Measurements from ENCODE around the gene HLA-DPA1. TPM values are rescaled to one million over a fixed set of nuclear protein-coding genes. Genes with fewer than 3 reads are reported as not detected.
"Not testable (repeated sequence)": the region's sequence is repeated elsewhere in the genome, so short reads cannot be mapped to it uniquely, and the experiment has no call there.

HLA-DPA1 gene
- total and polyA plus RNA-seq, 3 experiments from 2014 or later: 69.8 to 156 (median 71.7) TPM

DNA sequence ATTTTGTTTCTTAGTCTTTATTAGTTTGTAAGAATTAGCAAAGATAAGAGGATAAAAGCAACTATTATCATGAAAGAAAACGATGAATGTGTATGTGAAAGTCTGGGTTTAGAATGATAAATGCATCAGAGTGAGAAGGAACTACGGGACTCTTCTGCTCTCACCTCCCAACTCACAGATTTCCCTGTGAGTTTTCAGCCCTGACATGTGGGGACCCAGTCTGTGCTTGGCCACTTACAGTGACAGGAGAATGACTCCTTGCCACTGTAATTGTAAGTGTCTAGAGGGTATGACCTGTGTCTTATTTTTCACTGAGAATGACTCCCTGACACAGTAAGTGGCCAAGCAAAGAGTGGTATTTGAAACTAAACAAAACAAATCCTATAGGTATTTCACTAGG, 2.5 kb downstream of the HLA-DPA1 start:
- no peaks in the 10 kb centered on the region for H3K27me3 ChIP-seq (ENCODE audit: insufficient read depth, low read length, poor library complexity, severe bottlenecking)
- H3K4me3 ChIP-seq (ENCODE audit: low read length): no peak overlapping the region
- DNase-seq: no peak
- H3K36me3 ChIP-seq (ENCODE audit: insufficient read depth, low read length): peaks cover 9% of the 10 kb centered on the region
- Mint-ChIP-seq H3K4me1 (peaks cover 43 to 61% (median 60%) of the 10 kb centered on the region in 3 donors), H3K4me3 (peak overlapping the region in 6 of 7 donors; percentile 86 to 100 (median 97)), H3K27ac (peak overlapping the region in 4 of 8 donors; percentile 19 to 71 (median 54)), H3K27me3 (peaks cover 0 to 1% of the 10 kb centered on the region in 2 donors), H3K9me3 (peaks cover 0 to 15% (median 0%) of the 10 kb centered on the region in 5 donors), H3K36me3 (peaks cover 28 to 48% (median 29%) of the 10 kb centered on the region in 3 donors)
- no peaks in the 10 kb centered on the region for H3K9me3 ChIP-seq (ENCODE audit: low read length)
- CTCF ChIA-PET: no interaction called here
- POLR2A ChIA-PET: no interaction called here
- H3K4me1 ChIP-seq (ENCODE audit: insufficient read depth, low read length): peaks cover 31% of the 10 kb centered on the region
- no peak overlapping the region for H3K27ac ChIP-seq (ENCODE audit: low read depth, low read length)

GRCh38 chr6:33069021-33069738, 4.3 kb downstream of the HLA-DPA1 start:
- Histone ChIP-seq H3K4me1 (ENCODE audit: insufficient read depth, low read length) (peaks cover 24% of the 10 kb centered on the region), H3K27me3 (ENCODE audit: insufficient read depth, low read length, poor library complexity, severe bottlenecking) (no peaks in the 10 kb centered on the region), H3K9me3 (ENCODE audit: low read length) (no peaks in the 10 kb centered on the region), H3K27ac (ENCODE audit: low read depth, low read length) (no peak overlapping the region), H3K4me3 (ENCODE audit: low read length) (no peak overlapping the region), H3K36me3 (ENCODE audit: insufficient read depth, low read length) (peaks cover 9% of the 10 kb centered on the region)
- CTCF ChIA-PET: no interaction called here
- Mint-ChIP-seq H3K9me3 (peaks cover 0 to 15% (median 0%) of the 10 kb centered on the region in 5 donors), H3K4me1 (peaks cover 35 to 51% (median 47%) of the 10 kb centered on the region in 3 donors), H3K36me3 (peaks cover 34 to 61% (median 40%) of the 10 kb centered on the region in 3 donors), H3K27ac (peak overlapping the region in 1 of 8 donors; percentile 32), H3K4me3 (no peak overlapping the region), H3K27me3 (peaks cover 0 to 1% of the 10 kb centered on the region in 2 donors)
- POLR2A ChIA-PET: no interaction called here
- DNase-seq: no peak

DNA sequence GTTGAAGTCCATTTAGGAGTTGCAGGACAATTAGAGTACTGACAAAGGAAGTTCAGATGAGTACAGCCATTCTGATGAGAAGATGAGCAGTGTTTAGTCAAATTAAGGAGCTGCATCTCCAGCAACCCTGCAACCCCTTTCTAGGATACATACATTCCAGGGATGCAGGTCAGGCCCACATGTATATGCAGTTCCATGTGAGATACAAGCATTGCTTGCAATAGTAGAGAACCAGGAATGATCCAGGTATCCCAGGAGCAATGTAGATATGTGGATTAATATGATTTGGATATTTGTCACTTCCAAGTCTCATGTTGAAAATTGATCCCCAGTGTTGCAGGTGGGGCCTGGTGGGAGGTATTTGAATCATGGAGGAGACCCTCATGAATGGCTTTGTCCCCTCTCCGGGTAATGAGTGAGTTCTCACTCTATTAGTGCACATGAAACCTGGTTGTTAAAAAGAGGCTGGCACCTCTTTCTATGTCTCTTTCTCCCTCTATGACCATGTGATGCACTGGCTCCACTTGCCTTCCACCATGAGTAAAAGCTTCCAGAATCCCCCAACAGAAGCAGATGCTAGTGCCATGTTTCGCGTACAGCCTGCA, 6.4 kb downstream of the HLA-DPA1 start:
- H3K36me3 ChIP-seq (ENCODE audit: insufficient read depth, low read length): peaks cover 9% of the 10 kb centered on the region
- Mint-ChIP-seq H3K9me3 (peaks cover 0 to 15% (median 0%) of the 10 kb centered on the region in 5 donors), H3K27me3 (peaks cover 0 to 1% of the 10 kb centered on the region in 2 donors), H3K27ac (peak overlapping the region in 2 of 8 donors; percentile 14 to 69), H3K36me3 (peaks cover 34 to 57% (median 40%) of the 10 kb centered on the region in 3 donors), H3K4me3 (no peak overlapping the region), H3K4me1 (peaks cover 19 to 31% (median 31%) of the 10 kb centered on the region in 3 donors)
- peaks cover 11% of the 10 kb centered on the region for H3K4me1 ChIP-seq (ENCODE audit: insufficient read depth, low read length)
- H3K27ac ChIP-seq (ENCODE audit: low read depth, low read length): no peak overlapping the region
- no peak overlapping the region for H3K4me3 ChIP-seq (ENCODE audit: low read length)
- POLR2A ChIA-PET: no interaction called here
- no peak for DNase-seq
- CTCF ChIA-PET: no interaction called here
- no peaks in the 10 kb centered on the region for H3K9me3 ChIP-seq (ENCODE audit: low read length)
- H3K27me3 ChIP-seq (ENCODE audit: insufficient read depth, low read length, poor library complexity, severe bottlenecking): no peaks in the 10 kb centered on the region

DNA sequence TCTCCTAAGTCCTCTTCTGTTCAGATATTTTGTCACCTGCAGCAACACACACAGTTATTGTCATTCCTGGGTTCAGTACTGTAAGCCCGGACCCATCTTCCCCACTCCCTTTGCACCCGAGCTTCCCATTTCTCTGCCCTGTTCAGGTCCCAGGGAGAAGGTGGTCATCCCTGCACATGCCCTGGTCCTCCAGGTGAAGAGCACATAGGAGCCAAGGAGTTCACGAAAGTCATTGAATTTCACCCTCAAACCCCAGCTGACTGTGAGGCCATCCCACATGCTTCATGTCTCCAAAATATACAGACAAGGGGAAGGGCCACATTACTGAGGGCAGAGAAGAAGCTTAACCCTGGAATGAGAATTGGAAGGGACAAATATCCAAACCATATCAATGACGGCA, 8.1 kb downstream of the HLA-DPA1 start:
- Mint-ChIP-seq H3K36me3 (peaks cover 34 to 57% (median 40%) of the 10 kb centered on the region in 3 donors), H3K4me3 (no peak overlapping the region), H3K27ac (peak overlapping the region in 1 of 8 donors; percentile 58), H3K9me3 (peaks cover 0 to 15% (median 0%) of the 10 kb centered on the region in 5 donors), H3K4me1 (peaks cover 4 to 17% (median 14%) of the 10 kb centered on the region in 3 donors), H3K27me3 (peaks cover 0 to 2% of the 10 kb centered on the region in 2 donors)
- Histone ChIP-seq H3K36me3 (ENCODE audit: insufficient read depth, low read length) (peaks cover 9% of the 10 kb centered on the region), H3K4me1 (ENCODE audit: insufficient read depth, low read length) (no peaks in the 10 kb centered on the region), H3K27ac (ENCODE audit: low read depth, low read length) (no peak overlapping the region), H3K4me3 (ENCODE audit: low read length) (no peak overlapping the region), H3K27me3 (ENCODE audit: insufficient read depth, low read length, poor library complexity, severe bottlenecking) (no peaks in the 10 kb centered on the region), H3K9me3 (ENCODE audit: low read length) (no peaks in the 10 kb centered on the region)
- ChIA-PET CTCF (no interaction called here), POLR2A (interaction anchor here (1.8 kb wide), 1 partner anchor 8 kb away, joined by 5 read pairs; the partner anchor contains the start of gene HLA-DPA1)
- DNase-seq: no peak

DNA sequence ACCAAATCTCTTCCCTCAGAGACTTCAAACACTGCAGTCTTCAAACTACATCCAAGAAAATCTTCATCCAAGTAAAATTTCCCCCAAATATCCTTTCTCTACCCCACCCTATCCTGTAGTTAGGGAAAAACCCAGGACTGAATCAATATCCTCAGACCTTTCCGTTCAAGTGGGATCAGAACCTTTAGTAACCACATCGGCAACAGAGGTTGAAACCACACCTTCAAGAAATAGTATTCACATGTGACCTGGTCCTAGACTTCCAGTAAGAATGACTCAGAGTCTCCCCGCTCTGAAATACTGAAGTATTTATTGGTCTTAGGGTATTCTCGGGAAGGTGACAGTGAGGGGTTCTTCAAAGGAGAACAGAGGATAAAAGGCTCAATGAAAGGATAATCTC, 8.7 kb downstream of the HLA-DPA1 start:
- H3K27ac Mint-ChIP-seq: no peak overlapping the region
- Histone ChIP-seq H3K9me3 (ENCODE audit: low read length) (no peaks in the 10 kb centered on the region), H3K36me3 (ENCODE audit: insufficient read depth, low read length) (peaks cover 9% of the 10 kb centered on the region), H3K27me3 (ENCODE audit: insufficient read depth, low read length, poor library complexity, severe bottlenecking) (no peaks in the 10 kb centered on the region), H3K27ac (ENCODE audit: low read depth, low read length) (no peak overlapping the region), H3K4me3 (ENCODE audit: low read length) (no peak overlapping the region), H3K4me1 (ENCODE audit: insufficient read depth, low read length) (no peaks in the 10 kb centered on the region)
- H3K4me1 Mint-ChIP-seq: peaks cover under 1 to 11% (median 8%) of the 10 kb centered on the region in 3 donors
- peaks cover 0 to 15% (median 0%) of the 10 kb centered on the region in 5 donors for H3K9me3 Mint-ChIP-seq
- DNase-seq: no peak
- ChIA-PET CTCF (no interaction called here), POLR2A (interaction anchor here (1.8 kb wide), 1 partner anchor 9 kb away, joined by 5 read pairs; the partner anchor contains the start of gene HLA-DPA1)
- H3K27me3 Mint-ChIP-seq: peaks cover 0 to 2% of the 10 kb centered on the region in 2 donors
- H3K4me3 Mint-ChIP-seq: no peak overlapping the region
- H3K36me3 Mint-ChIP-seq: peaks cover 34 to 53% (median 40%) of the 10 kb centered on the region in 3 donors

GRCh38 chr6:33063435-33063834, 10.0 kb downstream of the HLA-DPA1 start:
- CTCF ChIA-PET; POLR2A ChIA-PET; H3K27me3 ChIP-seq (ENCODE audit: insufficient read depth, low read length, poor library complexity, severe bottlenecking); H3K9me3 ChIP-seq (ENCODE audit: low read length); H3K4me1 Mint-ChIP-seq; H3K27me3 Mint-ChIP-seq; H3K36me3 ChIP-seq (ENCODE audit: insufficient read depth, low read length); H3K27ac ChIP-seq (ENCODE audit: low read depth, low read length); H3K4me1 ChIP-seq (ENCODE audit: insufficient read depth, low read length); DNase-seq; H3K4me3 Mint-ChIP-seq; H3K4me3 ChIP-seq (ENCODE audit: low read length): not testable (repeated sequence)
- Mint-ChIP-seq H3K9me3 (peaks cover 0 to 15% (median 0%) of the 10 kb centered on the region in 5 donors), H3K27ac (peak overlapping the region in 1 of 8 donors; percentile 22), H3K36me3 (peaks cover 29 to 40% (median 36%) of the 10 kb centered on the region in 3 donors)

DNA sequence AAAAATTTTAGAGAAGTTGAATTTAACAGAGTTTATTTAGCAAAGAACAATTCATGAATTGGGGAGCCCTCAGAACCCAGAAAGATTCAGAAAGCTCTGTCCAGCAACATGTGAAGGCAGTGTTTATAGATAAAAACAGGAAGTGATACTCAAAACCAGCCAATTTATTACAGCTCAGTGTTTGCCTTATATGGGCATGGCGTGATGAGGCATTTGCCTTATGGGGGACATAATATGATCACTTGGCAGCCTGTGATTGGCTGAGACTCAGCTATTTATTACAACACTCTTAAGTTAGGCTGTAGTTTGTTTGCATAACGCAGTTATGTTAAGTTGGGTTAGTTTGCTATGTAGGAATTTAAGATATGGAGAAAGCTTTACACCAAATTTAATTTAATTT, 11.5 kb downstream of the HLA-DPA1 start:
- Histone ChIP-seq H3K27ac (ENCODE audit: low read depth, low read length) (no peak overlapping the region), H3K36me3 (ENCODE audit: insufficient read depth, low read length) (no peaks in the 10 kb centered on the region), H3K27me3 (ENCODE audit: insufficient read depth, low read length, poor library complexity, severe bottlenecking) (no peaks in the 10 kb centered on the region), H3K4me3 (ENCODE audit: low read length) (no peak overlapping the region), H3K4me1 (ENCODE audit: insufficient read depth, low read length) (no peaks in the 10 kb centered on the region), H3K9me3 (ENCODE audit: low read length) (no peaks in the 10 kb centered on the region)
- DNase-seq: no peak
- ChIA-PET CTCF (no interaction called here), POLR2A (no interaction called here)
- H3K9me3 Mint-ChIP-seq: peaks cover 0 to 11% (median 0%) of the 10 kb centered on the region in 5 donors
- peaks cover 0 to 8% (median 4%) of the 10 kb centered on the region in 3 donors for H3K4me1 Mint-ChIP-seq
- no peak overlapping the region for H3K4me3 Mint-ChIP-seq
- peaks cover 17 to 26% (median 22%) of the 10 kb centered on the region in 3 donors for H3K36me3 Mint-ChIP-seq
- peaks cover 2 to 7% of the 10 kb centered on the region in 2 donors for H3K27me3 Mint-ChIP-seq
- no peak overlapping the region for H3K27ac Mint-ChIP-seq

Measured in CD8-positive, alpha-beta memory T cell (primary cell).